Hematopoietic multipotent progenitor cell treated with erythropoietin and hydrocortisone succinate and interleukin-3 and kit ligand, for 17 days (in vitro differentiated cells): ENCODE measurements around the gene HOXA9.
A peak's percentile ranks its signal among the peaks of the same experiment; 100 is the strongest.

Experiments used
- DNase-seq: peaks from one replicate; pipeline ENCODE4 v3.0.0-alpha.2; 2015; ENCODE audit warnings: low spot score

Gene HOXA9

GRCh38 chr7:27188386-27189294 lies 23.3 kb upstream of the HOXA9 start:
- no peak for DNase-seq

- no peak for DNase-seq
Observed at GRCh38 chr7:27187475-27188385, 22.4 kb upstream of the HOXA9 start.

- DNase-seq: no peak
Observed at GRCh38 chr7:27186668-27187474, 21.5 kb upstream of the HOXA9 start.

- no peak for DNase-seq
Observed at GRCh38 chr7:27185854-27186667, 20.7 kb upstream of the HOXA9 start.

GRCh38 chr7:27185013-27185853 lies 19.9 kb upstream of the HOXA9 start, which contains the start of gene HOXA11:
Gene HOXA11, minus strand, starts transcription at chr7:27185232. Its CDS starts 88 bp downstream, at chr7:27185144.
- DNase-seq: no peak

GRCh38 chr7:27184337-27185012 lies 19.1 kb upstream of the HOXA9 start:
- no peak for DNase-seq

- DNase-seq: no peak
Observed at GRCh38 chr7:27183682-27184336, 18.5 kb upstream of the HOXA9 start.

GRCh38 chr7:27182861-27183681 lies 17.7 kb upstream of the HOXA9 start:
- no peak for DNase-seq

GRCh38 chr7:27182285-27182841 lies 17.0 kb upstream of the HOXA9 start:
- DNase-seq: no peak

GRCh38 chr7:27181795-27182275 lies 16.5 kb upstream of the HOXA9 start:
- DNase-seq: no peak

GRCh38 chr7:27180431-27181420 lies 15.4 kb upstream of the HOXA9 start:
- no peak for DNase-seq

GRCh38 chr7:27179503-27180430 lies 14.4 kb upstream of the HOXA9 start:
- DNase-seq: peak; percentile 28

- DNase-seq: no peak
Observed at GRCh38 chr7:27179030-27179429, 13.7 kb upstream of the HOXA9 start.

GRCh38 chr7:27178366-27178765 lies 13.0 kb upstream of the HOXA9 start:
- no peak for DNase-seq

- no peak for DNase-seq
Observed at GRCh38 chr7:27177795-27178320, 12.5 kb upstream of the HOXA9 start.
